Inflammatory macrophage treated with lipopolysaccharide for 1 hour (primary cell): ENCODE measurements around the gene SLC7A14.
A peak's percentile ranks its signal among the peaks of the same experiment; 100 is the strongest.

Experiments
- DNase-seq, 2 donors: peaks; one replicate each; pipeline ENCODE4 v3.0.0-alpha.2; 2020 to 2022

SLC7A14 gene

GRCh38 chr3:170421758-170422157 is 164.1 kb downstream of the SLC7A14 start:
- no peak for DNase-seq

DNA sequence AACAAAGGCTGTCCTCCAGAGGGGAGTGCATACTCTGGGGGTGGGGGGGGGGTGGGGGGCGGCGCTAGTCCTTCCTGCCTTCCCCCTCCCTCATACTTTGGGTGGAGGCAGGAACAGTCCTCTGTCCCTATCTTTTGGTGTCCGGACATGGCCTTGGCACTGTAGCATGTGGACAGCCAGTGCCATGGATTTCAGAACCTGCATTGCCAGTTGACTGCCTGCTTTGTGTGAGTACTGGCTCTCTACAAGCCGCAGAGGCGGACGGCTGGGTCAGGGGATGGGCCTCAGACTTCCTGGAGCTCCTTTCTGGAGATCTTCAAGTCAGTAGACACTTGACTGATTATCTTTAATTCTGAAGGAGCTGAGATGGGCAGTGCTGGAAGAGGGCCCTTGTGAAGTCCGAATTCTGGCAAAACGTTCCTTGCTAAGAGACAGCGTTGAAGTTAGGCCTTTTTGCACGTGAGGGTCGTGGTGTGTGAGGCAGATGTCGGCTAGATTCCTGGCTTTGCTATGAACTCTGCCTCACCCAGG is 164.7 kb downstream of the SLC7A14 start:
- no peak for DNase-seq

- DNase-seq = no peak
These were observed 165.5 kb downstream of the SLC7A14 start for GRCh38 chr3:170420307-170420821.

GRCh38 chr3:170419557-170420087 is 166.3 kb downstream of the SLC7A14 start:
- DNase-seq = no peak

DNA sequence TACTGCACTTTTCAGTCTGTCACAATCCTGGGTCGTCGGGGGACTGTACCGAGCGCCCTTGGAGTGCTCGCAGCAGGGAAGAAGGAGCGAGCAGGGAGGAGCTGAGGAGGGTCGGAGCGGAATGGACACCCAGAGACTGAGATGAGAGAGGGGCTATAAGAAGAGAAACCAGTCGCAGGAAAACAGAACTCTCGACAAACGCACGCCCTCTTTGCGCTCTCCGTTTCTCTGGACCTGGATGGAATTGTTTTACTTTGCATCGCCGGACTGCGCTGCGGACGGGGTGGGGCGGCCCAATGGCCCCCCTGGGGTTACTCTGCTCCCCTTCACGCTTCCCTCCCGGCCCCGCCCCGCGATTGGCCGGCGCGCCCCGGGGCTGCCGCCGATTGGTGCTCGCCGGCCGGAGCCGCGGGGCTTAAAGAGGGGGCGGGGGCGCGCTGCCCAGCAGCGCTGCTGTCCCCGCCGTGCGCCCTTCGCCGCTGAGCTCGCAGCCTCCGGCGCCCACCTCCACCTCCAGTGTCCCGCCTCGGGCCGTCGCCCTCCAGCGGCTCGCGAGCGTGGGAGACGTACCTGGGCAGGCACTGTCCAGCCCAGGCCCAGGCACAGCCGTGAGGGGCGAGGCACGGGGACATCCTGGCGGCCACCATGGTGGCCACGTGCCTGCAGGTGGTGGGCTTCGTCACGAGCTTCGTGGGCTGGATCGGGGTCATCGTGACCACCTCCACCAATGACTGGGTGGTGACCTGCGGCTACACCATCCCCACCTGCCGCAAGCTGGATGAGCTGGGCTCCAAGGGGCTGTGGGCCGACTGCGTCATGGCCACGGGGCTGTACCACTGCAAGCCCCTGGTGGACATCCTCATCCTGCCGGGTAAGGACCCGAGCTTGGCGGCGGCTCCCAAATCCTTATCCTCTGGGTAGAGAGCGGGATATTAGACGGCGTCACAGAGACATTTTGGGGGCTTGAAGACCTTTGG is 167.2 kb downstream of the SLC7A14 start, which contains the start of gene CLDN11:
Gene CLDN11, plus strand, starts transcription at position 447 of the 977 bp plus-strand sequence. Its CDS starts 199 bp downstream, at position 646.
- no peak for DNase-seq

DNA sequence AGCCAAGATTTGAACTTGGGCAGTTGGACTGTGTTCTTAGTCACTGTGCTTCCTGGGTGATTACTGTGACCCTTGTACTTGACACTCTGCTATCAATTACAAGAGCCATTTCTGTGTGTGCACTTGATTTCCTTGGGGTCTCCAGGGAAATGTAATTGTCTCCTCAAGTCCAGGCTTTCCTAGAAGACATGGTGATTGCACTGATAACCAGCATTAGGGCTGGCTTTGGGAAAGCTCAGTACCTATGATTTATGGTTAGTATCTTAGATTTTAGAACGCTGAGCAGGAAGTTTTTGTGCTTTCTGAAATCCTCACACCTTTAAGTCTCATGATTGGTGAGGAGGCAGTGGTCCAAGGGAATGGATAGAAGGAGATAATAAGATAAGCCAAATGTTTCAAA is 168.8 kb downstream of the SLC7A14 start:
- DNase-seq = no peak

DNA sequence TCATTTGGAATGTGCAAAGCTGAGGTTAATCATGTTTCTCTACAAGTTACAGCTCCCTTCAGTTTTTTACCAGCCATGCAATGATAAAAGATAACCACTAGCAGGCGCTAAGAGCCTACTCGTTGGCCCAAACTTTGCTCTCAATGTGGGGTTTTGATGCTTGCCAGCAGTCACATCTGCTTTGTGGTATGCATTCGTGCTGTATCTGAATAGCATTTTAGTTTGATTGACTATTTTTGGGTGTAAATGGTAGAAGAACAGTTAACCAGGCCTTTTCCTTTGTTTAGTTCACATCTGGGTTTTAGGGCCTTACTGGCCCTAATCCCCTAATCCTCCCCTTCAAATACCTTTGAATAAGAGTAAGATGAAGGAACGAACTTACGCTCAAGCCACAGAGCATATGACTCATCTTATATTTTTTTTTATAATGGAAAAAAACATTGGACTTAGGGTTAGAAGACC is 171.6 kb downstream of the SLC7A14 start:
- peak; percentile 20 to 72 for DNase-seq

GRCh38 chr3:170413291-170413690 is 172.6 kb downstream of the SLC7A14 start:
- no peak for DNase-seq

GRCh38 chr3:170410428-170411029 is 175.3 kb downstream of the SLC7A14 start:
- peak in 1 of 2 donors; percentile 55 for DNase-seq
